ENCODE results near the gene KY. TPM values are rescaled to one million over a fixed set of nuclear protein-coding genes. Genes with fewer than 3 reads are reported as not detected.

The KY gene
- polyA plus RNA-seq, 2 of the 4 experiments (the other 2 are of a cell fraction): 0.04 to 0.05 TPM

GRCh38 chr3:134645515-134645914 lies 5.3 kb downstream of the KY start:
- no peak for ATAC-seq
- 26% methylated on average over 5 of the region's 5 CpGs for WGBS (ENCODE audit: missing lambda C conversion rate)
- H3K9me3 ChIP-seq: no peaks in the 10 kb centered on the region
- H3K27ac ChIP-seq: no peak overlapping the region
- no peak for TF ChIP-seq CHD4 (IDR thresholded peaks at IDR 0.05; ENCODE audit: borderline replicate concordance)
- no peak for TF ChIP-seq POLR2A (IDR thresholded peaks at IDR 0.05; ENCODE audit: low read length)
- TF ChIP-seq E2F6 (IDR thresholded peaks at IDR 0.05; ENCODE audit: borderline replicate concordance, low read depth): no peak
- TF ChIP-seq RFX5 (IDR thresholded peaks at IDR 0.05): no peak
- no peak for TF ChIP-seq HDAC2 (IDR thresholded peaks at IDR 0.05)
- no peak for TF ChIP-seq EP300 (IDR thresholded peaks at IDR 0.05)
- TF ChIP-seq ZNF302 (CRISPR knock-in tag; IDR thresholded peaks at IDR 0.05): no peak
- TF ChIP-seq CTCF (IDR thresholded peaks at IDR 0.05): no peak
- no peak for TF ChIP-seq KDM5A (IDR thresholded peaks at IDR 0.05)
- TF ChIP-seq ESRRA (IDR thresholded peaks at IDR 0.05; ENCODE audit: borderline replicate concordance, low read length): no peak
- no peak for TF ChIP-seq ZC3H11A (IDR thresholded peaks at IDR 0.05)
- TF ChIP-seq NFE2L2 (conservative IDR thresholded peaks at IDR 0.05; ENCODE audit: low read length): no peak
- no peak for TF ChIP-seq HES2 (IDR thresholded peaks at IDR 0.05)
- no peak for TF ChIP-seq POLR2AphosphoS2 (conservative IDR thresholded peaks at IDR 0.05; ENCODE audit: low read length)
- TF ChIP-seq HOXA7 (CRISPR knock-in tag; IDR thresholded peaks at IDR 0.05): no peak
- TF ChIP-seq ZSCAN20 (CRISPR knock-in tag; IDR thresholded peaks at IDR 0.05): no peak
- no peak for TF ChIP-seq REST (IDR thresholded peaks at IDR 0.05)
- TF ChIP-seq GATA3 (IDR thresholded peaks at IDR 0.05; ENCODE audit: borderline replicate concordance): no peak
- TF ChIP-seq NPAS2 (CRISPR knock-in tag; IDR thresholded peaks at IDR 0.05; ENCODE audit: borderline replicate concordance): no peak
- TF ChIP-seq BHLHE40 (IDR thresholded peaks at IDR 0.05; ENCODE audit: low read depth, low read length): no peak
- FAIRE-seq: no peak
- DNase-seq (ENCODE audit: low read depth in 1 of 2, low spot score in 1 of 2): no peak
- no peak overlapping the region for H3K4me2 ChIP-seq
- CTCF ChIA-PET: interaction anchor here (1.2 kb wide), 1 partner anchor 45 kb away, joined by 5 read pairs; no protein-coding TSS in a partner anchor
- H3K4me3 ChIP-seq: no peak overlapping the region
- POLR2A ChIA-PET: no interaction called here
- H3K4me1 ChIP-seq: no peaks in the 10 kb centered on the region

- ChIA-PET CTCF (interaction anchor here (1.2 kb wide), 1 partner anchor 44 kb away, joined by 5 read pairs; no protein-coding TSS in a partner anchor), POLR2A (no interaction called here)
- ATAC-seq (no peak), DNase-seq (ENCODE audit: low read depth in 1 of 2, low spot score in 1 of 2) (no peak), FAIRE-seq (no peak)
- no peak overlapping the region for H3K4me3 ChIP-seq
- TF ChIP-seq CTCF (IDR thresholded peaks at IDR 0.05): no peak
- TF ChIP-seq NPAS2 (CRISPR knock-in tag; IDR thresholded peaks at IDR 0.05; ENCODE audit: borderline replicate concordance): no peak
- no peak for TF ChIP-seq PHF8 (IDR thresholded peaks at IDR 0.05; ENCODE audit: borderline replicate concordance, low read depth)
- TF ChIP-seq HOXB13 (CRISPR knock-in tag; IDR thresholded peaks at IDR 0.05; ENCODE audit: low read depth): no peak
- TF ChIP-seq ESRRA (IDR thresholded peaks at IDR 0.05; ENCODE audit: borderline replicate concordance, low read length): no peak
- no peak for TF ChIP-seq SMC3 (IDR thresholded peaks at IDR 0.05)
- no peaks in the 10 kb centered on the region for H3K4me1 ChIP-seq
- H3K4me2 ChIP-seq: no peak overlapping the region
- 60% methylated on average over 9 of the region's 11 CpGs for WGBS (ENCODE audit: missing lambda C conversion rate)
- no peak overlapping the region for H3K27ac ChIP-seq
- no peaks in the 10 kb centered on the region for H3K9me3 ChIP-seq
These were observed 5.9 kb downstream of the KY start for GRCh38 chr3:134644731-134645514.
